ENCODE data around the gene CDK15. TPM values are rescaled to one million over a fixed set of nuclear protein-coding genes. Genes with fewer than 3 reads are reported as not detected.

The CDK15 gene
- total RNA-seq, 1 donor from 2014 or later: 1.8 TPM

DNA sequence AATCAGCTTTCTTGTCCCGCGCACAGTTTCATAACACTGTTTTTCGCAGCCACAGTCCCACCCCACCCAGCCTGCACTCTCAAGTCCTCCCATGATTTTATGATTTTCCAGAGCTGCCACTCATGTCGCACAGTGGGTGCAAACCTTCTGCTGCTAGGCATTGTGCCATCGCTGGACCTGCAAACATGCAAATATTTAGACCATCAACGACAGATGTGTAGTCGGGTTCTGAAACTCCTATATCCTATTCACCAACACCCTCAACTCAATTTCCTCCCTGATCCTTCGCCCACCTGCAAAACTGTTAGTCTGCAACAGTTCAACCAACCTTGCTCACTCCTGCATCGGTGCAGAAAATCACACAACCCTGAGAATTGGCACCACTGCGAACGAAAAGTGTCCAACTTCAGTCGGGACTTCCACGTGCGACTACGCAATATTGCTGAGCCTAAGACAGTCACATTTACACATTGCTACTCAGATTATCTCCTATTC lies 24.7 kb upstream of the CDK15 start:
- TF ChIP-seq, protein P1, sequence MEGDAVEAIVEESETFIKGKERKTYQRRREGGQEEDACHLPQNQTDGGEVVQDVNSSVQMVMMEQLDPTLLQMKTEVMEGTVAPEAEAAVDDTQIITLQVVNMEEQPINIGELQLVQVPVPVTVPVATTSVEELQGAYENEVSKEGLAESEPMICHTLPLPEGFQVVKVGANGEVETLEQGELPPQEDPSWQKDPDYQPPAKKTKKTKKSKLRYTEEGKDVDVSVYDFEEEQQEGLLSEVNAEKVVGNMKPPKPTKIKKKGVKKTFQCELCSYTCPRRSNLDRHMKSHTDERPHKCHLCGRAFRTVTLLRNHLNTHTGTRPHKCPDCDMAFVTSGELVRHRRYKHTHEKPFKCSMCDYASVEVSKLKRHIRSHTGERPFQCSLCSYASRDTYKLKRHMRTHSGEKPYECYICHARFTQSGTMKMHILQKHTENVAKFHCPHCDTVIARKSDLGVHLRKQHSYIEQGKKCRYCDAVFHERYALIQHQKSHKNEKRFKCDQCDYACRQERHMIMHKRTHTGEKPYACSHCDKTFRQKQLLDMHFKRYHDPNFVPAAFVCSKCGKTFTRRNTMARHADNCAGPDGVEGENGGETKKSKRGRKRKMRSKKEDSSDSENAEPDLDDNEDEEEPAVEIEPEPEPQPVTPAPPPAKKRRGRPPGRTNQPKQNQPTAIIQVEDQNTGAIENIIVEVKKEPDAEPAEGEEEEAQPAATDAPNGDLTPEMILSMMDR (conservative IDR thresholded peaks at IDR 0.05): no peak
- Mint-ChIP-seq H3K27me3 (peaks cover 6% of the 10 kb centered on the region), H3K9me3 (no peaks in the 10 kb centered on the region), H3K36me3 (no peaks in the 10 kb centered on the region), H3K4me3 (peak overlapping the region; percentile 96), H3K27ac (peak overlapping the region; percentile 95), H3K4me1 (ENCODE audit: unreplicated experiment) (peaks cover 34% of the 10 kb centered on the region)
- DNase-seq (ENCODE audit: extremely low spot score, unreplicated experiment): no peak

DNA sequence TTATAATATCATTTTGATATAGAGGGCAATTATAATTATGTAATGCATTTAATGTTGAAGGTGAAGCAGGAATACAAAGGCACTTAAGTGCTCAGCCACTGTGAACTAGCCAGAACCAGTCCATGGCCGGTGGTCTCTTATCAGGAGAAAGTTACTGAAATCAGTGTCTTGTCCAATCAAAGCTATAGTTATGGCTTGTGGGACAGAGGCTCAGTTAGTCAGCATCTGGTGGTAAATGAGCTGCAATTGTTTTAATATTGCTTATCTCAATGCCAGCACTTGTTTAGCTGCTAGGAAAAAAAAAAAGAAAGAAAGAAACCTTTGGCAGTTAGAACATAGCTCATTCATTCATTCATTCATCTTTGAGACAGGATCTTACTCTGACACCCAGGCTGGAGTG lies 21.8 kb upstream of the CDK15 start:
- TF ChIP-seq, protein P1 (conservative IDR thresholded peaks at IDR 0.05): no peak
- Mint-ChIP-seq H3K27ac (no peak overlapping the region), H3K9me3 (no peaks in the 10 kb centered on the region), H3K36me3 (no peaks in the 10 kb centered on the region), H3K4me3 (no peak overlapping the region), H3K27me3 (peaks cover 6% of the 10 kb centered on the region), H3K4me1 (ENCODE audit: unreplicated experiment) (peaks cover 29% of the 10 kb centered on the region)
- no peak for DNase-seq (ENCODE audit: extremely low spot score, unreplicated experiment)

DNA sequence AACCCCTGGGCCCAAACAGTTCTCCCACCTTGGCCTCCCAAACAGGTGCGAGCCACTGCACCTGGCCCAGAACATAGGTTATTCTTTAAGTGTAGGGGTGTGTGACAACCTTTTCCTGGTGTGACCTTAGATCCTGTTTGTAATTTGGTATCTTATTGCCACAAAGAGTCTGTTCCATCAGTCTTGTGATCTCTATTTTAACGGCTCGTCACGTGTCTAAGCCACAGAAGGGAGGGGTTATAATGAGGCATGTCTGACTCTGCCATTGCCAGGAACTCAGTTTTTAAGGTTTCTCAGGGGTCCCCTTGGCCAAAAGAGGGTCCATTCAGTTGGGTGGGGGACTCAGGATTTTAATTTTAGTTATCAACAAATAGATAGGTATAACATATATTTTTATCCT lies 21.2 kb upstream of the CDK15 start:
- H3K27me3 Mint-ChIP-seq: peaks cover 6% of the 10 kb centered on the region

DNA sequence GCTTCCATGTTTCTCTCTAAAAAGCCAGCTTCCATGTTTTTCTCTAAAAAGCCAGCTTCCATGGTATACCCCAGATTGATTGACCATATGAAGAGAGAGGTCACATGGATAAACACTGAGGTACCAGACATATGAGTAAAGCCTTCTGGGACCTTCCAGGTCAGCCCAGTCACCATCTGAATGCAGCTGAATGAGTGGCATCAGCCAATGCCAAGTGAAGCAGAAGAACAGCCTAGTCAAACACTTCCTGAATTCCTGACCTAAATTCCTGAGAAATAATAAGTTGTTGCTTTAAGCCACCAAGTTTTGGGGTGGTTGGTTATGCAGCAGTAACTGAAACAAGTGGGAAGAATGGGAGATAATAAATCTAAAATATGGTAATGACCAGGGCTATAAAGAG lies 19.9 kb upstream of the CDK15 start:
- TF ChIP-seq, protein P1 (conservative IDR thresholded peaks at IDR 0.05): no peak
- no peaks in the 10 kb centered on the region for H3K9me3 Mint-ChIP-seq
- peaks cover 6% of the 10 kb centered on the region for H3K27me3 Mint-ChIP-seq
- no peaks in the 10 kb centered on the region for H3K36me3 Mint-ChIP-seq
- no peak for DNase-seq (ENCODE audit: extremely low spot score, unreplicated experiment)
- H3K27ac Mint-ChIP-seq: no peak overlapping the region
- no peak overlapping the region for H3K4me3 Mint-ChIP-seq
- H3K4me1 Mint-ChIP-seq (ENCODE audit: unreplicated experiment): peaks cover 18% of the 10 kb centered on the region

More for the DNA sequence above, 21.2 kb upstream of the CDK15 start:
- DNase-seq (ENCODE audit: extremely low spot score, unreplicated experiment): no peak
- no peaks in the 10 kb centered on the region for H3K9me3 Mint-ChIP-seq
- H3K4me3 Mint-ChIP-seq: no peak overlapping the region
- H3K4me1 Mint-ChIP-seq (ENCODE audit: unreplicated experiment): peaks cover 26% of the 10 kb centered on the region
- H3K36me3 Mint-ChIP-seq: no peaks in the 10 kb centered on the region
- TF ChIP-seq, protein P1 (conservative IDR thresholded peaks at IDR 0.05): no peak
- H3K27ac Mint-ChIP-seq: no peak overlapping the region

DNA sequence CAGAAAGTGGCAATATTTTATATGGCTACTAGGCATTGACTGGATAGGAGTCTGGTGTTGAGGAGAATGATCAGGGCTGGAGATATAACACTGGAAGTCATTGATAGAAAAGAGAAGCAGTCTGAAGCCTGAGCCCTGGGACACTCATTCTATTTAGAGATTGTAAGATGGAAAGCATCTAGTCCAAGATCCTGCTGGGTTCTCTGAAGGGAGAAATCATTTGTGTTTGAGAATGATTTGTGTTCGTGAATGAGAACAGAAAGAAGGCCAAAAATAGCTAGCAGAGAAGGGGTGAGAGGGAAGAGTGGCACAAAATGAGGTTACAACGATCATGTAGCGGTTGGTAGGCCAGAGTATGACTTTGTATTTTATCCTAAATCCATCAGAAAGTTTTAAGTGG lies 18.0 kb upstream of the CDK15 start:
- TF ChIP-seq, protein P1 (conservative IDR thresholded peaks at IDR 0.05): no peak
- DNase-seq (ENCODE audit: extremely low spot score, unreplicated experiment): no peak
- no peak overlapping the region for H3K4me3 Mint-ChIP-seq
- H3K27ac Mint-ChIP-seq: no peak overlapping the region
- peaks cover 14% of the 10 kb centered on the region for H3K4me1 Mint-ChIP-seq (ENCODE audit: unreplicated experiment)
- H3K9me3 Mint-ChIP-seq: no peaks in the 10 kb centered on the region
- H3K36me3 Mint-ChIP-seq: no peaks in the 10 kb centered on the region
- H3K27me3 Mint-ChIP-seq: peaks cover 3% of the 10 kb centered on the region

DNA sequence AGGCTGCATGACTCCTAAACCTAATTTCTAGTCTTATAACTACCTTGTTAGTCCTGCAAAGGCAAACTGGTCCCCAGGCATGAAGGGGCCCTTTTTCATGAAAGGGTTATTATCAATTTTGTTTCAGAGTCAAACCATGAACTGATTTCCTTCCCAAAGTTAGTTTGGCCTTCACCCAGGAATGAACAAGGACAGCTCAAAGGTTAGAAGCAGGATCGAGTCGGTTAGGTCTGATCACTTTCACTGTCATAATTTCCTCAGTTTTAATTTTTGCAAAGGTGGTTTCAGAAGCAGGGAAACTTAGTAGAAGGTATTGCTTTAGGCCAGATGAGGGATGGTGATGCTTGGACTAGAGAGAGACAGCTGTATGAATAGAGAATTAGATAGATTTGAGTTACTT lies 16.9 kb upstream of the CDK15 start:
- Mint-ChIP-seq H3K4me1 (ENCODE audit: unreplicated experiment) (peaks cover 14% of the 10 kb centered on the region), H3K36me3 (no peaks in the 10 kb centered on the region), H3K27me3 (no peaks in the 10 kb centered on the region), H3K4me3 (no peak overlapping the region), H3K9me3 (no peaks in the 10 kb centered on the region), H3K27ac (no peak overlapping the region)
- TF ChIP-seq, protein P1 (conservative IDR thresholded peaks at IDR 0.05): no peak
- no peak for DNase-seq (ENCODE audit: extremely low spot score, unreplicated experiment)
